CD14-positive monocyte (primary cell): Measurements from ENCODE around the gene PKP2. TPM values are rescaled to one million over a fixed set of nuclear protein-coding genes. Genes with fewer than 3 reads are reported as not detected.

ENCODE experiments used
- DNase-seq, 3 donors: peaks; one replicate each; pipeline ENCODE4 v3.0.0-alpha.2; 2011 to 2022
- H2AFZ ChIP-seq: 2 replicates; pipeline ENCODE4 v1.6.0; 2012; ENCODE audit warnings: mild to moderate bottlenecking, low read depth, low read length, inconsistent platforms; ENCODE audit not compliant: insufficient read depth, poor library complexity, severe bottlenecking
- H3K27ac ChIP-seq, 2 donors: 1 replicate in 1 of 2; 2 replicates in 1 of 2; pipeline ENCODE4 v1.5.1; 2012 to 2013; ENCODE audit warnings: low read length in 2 of 2, control low read depth in 1 of 2, inconsistent platforms in 1 of 2, low read depth in 1 of 2, mild to moderate bottlenecking in 1 of 2
- H3K27me3 ChIP-seq, 2 donors: one replicate each; pipeline versions ENCODE4 v1.6.0 to v1.6.1; 2011 to 2013; ENCODE audit warnings: low read length in 2 of 2; ENCODE audit not compliant: control insufficient read depth in 2 of 2, insufficient read depth in 2 of 2
- H3K36me3 ChIP-seq, 2 donors: replicated peaks in 1 of 2; 1 replicate in 1 of 2; 2 replicates in 1 of 2; pipeline versions ENCODE4 v1.5.1 to v1.6.1; 2012 to 2013; ENCODE audit warnings: low read length in 2 of 2, control low read depth in 1 of 2, inconsistent platforms in 1 of 2, mild to moderate bottlenecking in 1 of 2; ENCODE audit not compliant: insufficient read depth in 2 of 2, control insufficient read depth in 1 of 2
- H3K4me1 ChIP-seq, 2 donors: 1 replicate in 1 of 2; 2 replicates in 1 of 2; pipeline versions ENCODE4 v1.5.1 to v1.6.1; 2012 to 2013; ENCODE audit warnings: low read length in 2 of 2, control low read depth in 1 of 2, inconsistent platforms in 1 of 2, mild to moderate bottlenecking in 1 of 2, moderate library complexity in 1 of 2; ENCODE audit not compliant: insufficient read depth in 2 of 2, control insufficient read depth in 1 of 2
- H3K4me2 ChIP-seq: replicated peaks from 2 replicates; pipeline ENCODE3; 2012; ENCODE audit warnings: low read length, moderate library complexity, mild to moderate bottlenecking; ENCODE audit not compliant: poor library complexity, severe bottlenecking; ENCODE audit errors: extremely low read depth
- H3K4me3 ChIP-seq, 3 experiments: fragments of 200-600 bp in 1 of 3; sonication (generic) in 1 of 3; replicated peaks in 1 of 3; 1 replicate in 2 of 3; 2 replicates in 1 of 3; pipeline ENCODE4 v1.5.1; 2011 to 2013; ENCODE audit warnings: low read length in 3 of 3, mild to moderate bottlenecking in 3 of 3, control low read depth in 2 of 3, low read depth in 2 of 3, inconsistent platforms in 1 of 3, moderate library complexity in 1 of 3
- H3K79me2 ChIP-seq: 2 replicates; pipeline ENCODE4 v1.6.0; 2012; ENCODE audit warnings: mild to moderate bottlenecking, control low read depth, inconsistent platforms, low read length, moderate library complexity; ENCODE audit not compliant: insufficient read depth
- H3K9ac ChIP-seq: 2 replicates; pipeline ENCODE4 v1.6.0; 2017; ENCODE audit warnings: low read length, mild to moderate bottlenecking; ENCODE audit not compliant: insufficient read depth, poor library complexity, severe bottlenecking
- H3K9me3 ChIP-seq, 2 donors: replicated peaks in 1 of 2; 1 replicate in 1 of 2; 2 replicates in 1 of 2; pipeline versions ENCODE4 v1.5.1 to v1.6.1; 2012 to 2013; ENCODE audit warnings: low read length in 2 of 2, control low read depth in 1 of 2; ENCODE audit not compliant: control insufficient read depth in 1 of 2, insufficient read depth in 1 of 2
- H4K20me1 ChIP-seq: 2 replicates; pipeline ENCODE4 v1.6.0; 2012; ENCODE audit warnings: mild to moderate bottlenecking, low read length, control low read depth, moderate library complexity; ENCODE audit not compliant: insufficient read depth
- H3K27ac Mint-ChIP-seq, 7 donors: one replicate each; pipeline ENCODE4 v1.8.0; 2020; ENCODE audit warnings: mild to moderate bottlenecking in 7 of 7, mixed read lengths in 7 of 7, moderate library complexity in 6 of 7, inconsistent platforms in 2 of 7
- H3K27me3 Mint-ChIP-seq, 3 donors: one replicate each; pipeline ENCODE4 v1.8.0; 2021 to 2022; ENCODE audit warnings: low read depth in 3 of 3, mild to moderate bottlenecking in 3 of 3, mixed read lengths in 3 of 3, moderate library complexity in 3 of 3, inconsistent platforms in 1 of 3
- H3K36me3 Mint-ChIP-seq, 2 donors: one replicate each; pipeline ENCODE4 v1.8.0; 2020; ENCODE audit warnings: mixed read lengths in 2 of 2, inconsistent platforms in 1 of 2, mild to moderate bottlenecking in 1 of 2
- H3K4me1 Mint-ChIP-seq: one replicate; pipeline ENCODE4 v1.8.0; 2020; ENCODE audit warnings: mild to moderate bottlenecking, mixed read lengths
- H3K4me3 Mint-ChIP-seq, 2 donors: one replicate each; pipeline ENCODE4 v1.8.0; 2020; ENCODE audit warnings: mild to moderate bottlenecking in 2 of 2, mixed read lengths in 2 of 2, moderate library complexity in 1 of 2
- H3K9me3 Mint-ChIP-seq, 7 donors: one replicate each; pipeline ENCODE4 v1.8.0; 2020 to 2022; ENCODE audit warnings: mixed read lengths in 7 of 7, mild to moderate bottlenecking in 6 of 7, moderate library complexity in 6 of 7, inconsistent platforms in 2 of 7
- WGBS: methylation state at CpG from one replicate; pipeline ENCODE4 v1.1.5; 2013; ENCODE audit warnings: missing lambda C conversion rate; ENCODE audit not compliant: insufficient coverage; 5-methylcytosine and 5-hydroxymethylcytosine counted together
- intact Hi-C, 2 donors: fragments of 100-400 bp; cut with micrococcal nuclease; formaldehyde crosslinking; loops; one replicate each; pipeline versions ENCODE4 v1.15.0 to v1.15.1; 2023
- polyA plus RNA-seq, 3 donors: library from polyadenylated mRNA; depleted of rRNA in 1 of 3; unstranded in 2 of 3; stranded (reverse) in 1 of 3; fragments of 300-500 nt in 2 of 3; fragments of >200 nt in 1 of 3; fragmentation: Illumina TruSeq in 2 of 3; gene quantifications; 1 replicate in 2 of 3; 2 replicates in 1 of 3; pipeline ENCODE4 v1.2.3, GENCODE V29; 2012 to 2021
- TF ChIP-seq, protein P1 (sequence below): fragments of 200-600 bp; IDR thresholded peaks from one replicate; pipeline ENCODE4 v1.8.0; 2022; ENCODE audit warnings: antibody characterized with exemption, mild to moderate bottlenecking

The PKP2 gene
- polyA plus RNA-seq, 3 donors: 0.95 to 3.1 (median 2.9) TPM

DNA sequence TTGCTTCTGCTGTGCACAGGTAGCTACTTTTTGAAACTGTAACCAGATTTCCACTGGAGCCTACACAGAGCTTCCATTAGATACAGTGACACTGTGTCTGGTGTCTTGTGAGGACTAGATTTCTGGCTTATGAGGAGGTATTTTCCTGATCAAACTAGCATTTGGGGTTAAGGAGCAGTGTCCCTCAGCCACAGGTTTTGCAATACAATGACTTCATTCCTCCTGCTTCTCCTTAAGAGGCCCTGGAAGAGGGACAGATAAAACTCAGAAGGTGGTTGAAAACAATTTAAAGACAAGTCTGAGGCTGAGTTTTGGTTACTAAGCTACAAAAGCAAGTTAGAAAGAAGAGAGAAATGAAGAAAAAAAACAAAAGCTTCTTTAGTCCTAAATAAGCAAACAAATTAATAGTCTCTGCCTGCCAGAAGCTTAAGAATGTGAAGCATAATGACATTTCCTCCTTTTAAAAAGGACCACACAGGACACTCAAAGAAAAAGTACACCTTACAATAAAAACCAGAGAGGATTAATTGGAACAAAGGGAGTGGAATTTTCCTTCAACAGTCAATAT lies 53.0 kb downstream of the PKP2 start:
- no peaks in the 10 kb centered on the region for H3K9me3 Mint-ChIP-seq
- intact Hi-C loops: no loop called here
- no peak overlapping the region for H3K4me3 Mint-ChIP-seq
- TF ChIP-seq, protein P1, sequence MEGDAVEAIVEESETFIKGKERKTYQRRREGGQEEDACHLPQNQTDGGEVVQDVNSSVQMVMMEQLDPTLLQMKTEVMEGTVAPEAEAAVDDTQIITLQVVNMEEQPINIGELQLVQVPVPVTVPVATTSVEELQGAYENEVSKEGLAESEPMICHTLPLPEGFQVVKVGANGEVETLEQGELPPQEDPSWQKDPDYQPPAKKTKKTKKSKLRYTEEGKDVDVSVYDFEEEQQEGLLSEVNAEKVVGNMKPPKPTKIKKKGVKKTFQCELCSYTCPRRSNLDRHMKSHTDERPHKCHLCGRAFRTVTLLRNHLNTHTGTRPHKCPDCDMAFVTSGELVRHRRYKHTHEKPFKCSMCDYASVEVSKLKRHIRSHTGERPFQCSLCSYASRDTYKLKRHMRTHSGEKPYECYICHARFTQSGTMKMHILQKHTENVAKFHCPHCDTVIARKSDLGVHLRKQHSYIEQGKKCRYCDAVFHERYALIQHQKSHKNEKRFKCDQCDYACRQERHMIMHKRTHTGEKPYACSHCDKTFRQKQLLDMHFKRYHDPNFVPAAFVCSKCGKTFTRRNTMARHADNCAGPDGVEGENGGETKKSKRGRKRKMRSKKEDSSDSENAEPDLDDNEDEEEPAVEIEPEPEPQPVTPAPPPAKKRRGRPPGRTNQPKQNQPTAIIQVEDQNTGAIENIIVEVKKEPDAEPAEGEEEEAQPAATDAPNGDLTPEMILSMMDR: no peak
- peaks cover 7% of the 10 kb centered on the region for H3K4me1 Mint-ChIP-seq
- peak overlapping the region in 2 of 7 donors; percentile 38 to 61 for H3K27ac Mint-ChIP-seq
- H3K27me3 Mint-ChIP-seq: no peaks in the 10 kb centered on the region
- no peak overlapping the region for H3K4me2 ChIP-seq
- H3K36me3 Mint-ChIP-seq: peaks cover 2 to 3% of the 10 kb centered on the region in 2 donors
- H4K20me1 ChIP-seq: no peaks in the 10 kb centered on the region
- H3K9me3 ChIP-seq: no peaks in the 10 kb centered on the region
- H2AFZ ChIP-seq: no peak overlapping the region
- peaks cover 0 to 4% of the 10 kb centered on the region in 2 donors for H3K4me1 ChIP-seq
- H3K79me2 ChIP-seq: no peaks in the 10 kb centered on the region
- H3K36me3 ChIP-seq: no peaks in the 10 kb centered on the region
- H3K9ac ChIP-seq: no peak overlapping the region
- no peaks in the 10 kb centered on the region for H3K27me3 ChIP-seq
- no peak overlapping the region for H3K27ac ChIP-seq
- no peak overlapping the region for H3K4me3 ChIP-seq
- DNase-seq: no peak

DNA sequence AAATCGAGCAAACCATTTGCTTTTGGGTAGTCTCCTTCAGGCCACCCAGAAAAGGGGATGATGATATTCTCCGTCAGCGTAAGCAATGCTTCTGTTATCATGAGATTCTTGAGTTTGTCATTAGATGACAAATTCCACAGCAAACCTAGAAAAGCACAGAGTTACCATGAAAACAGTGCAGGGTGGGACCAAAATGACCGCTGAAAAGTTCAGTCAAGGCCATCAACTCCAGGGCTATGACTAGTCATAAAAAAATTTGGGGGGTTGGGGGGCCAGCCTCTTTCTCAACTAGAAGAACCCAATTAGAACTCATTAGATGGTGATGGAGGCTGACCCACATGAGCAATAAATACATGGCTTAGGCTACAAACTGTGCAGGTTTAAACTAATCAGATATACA lies 55.5 kb downstream of the PKP2 start:
- Histone ChIP-seq H3K79me2 (no peaks in the 10 kb centered on the region), H3K4me1 (peaks cover 0 to 4% of the 10 kb centered on the region in 2 donors), H2AFZ (no peak overlapping the region), H3K36me3 (no peaks in the 10 kb centered on the region), H3K27ac (no peak overlapping the region), H3K4me2 (no peak overlapping the region), H3K27me3 (no peaks in the 10 kb centered on the region), H4K20me1 (no peaks in the 10 kb centered on the region), H3K9ac (no peak overlapping the region), H3K4me3 (no peak overlapping the region), H3K9me3 (no peaks in the 10 kb centered on the region)
- peaks cover 2 to 3% of the 10 kb centered on the region in 2 donors for H3K36me3 Mint-ChIP-seq
- TF ChIP-seq, protein P1: no peak
- no peaks in the 10 kb centered on the region for H3K9me3 Mint-ChIP-seq
- intact Hi-C loops: no loop called here
- no peak overlapping the region for H3K4me3 Mint-ChIP-seq
- no peak for DNase-seq
- H3K27me3 Mint-ChIP-seq: no peaks in the 10 kb centered on the region
- H3K27ac Mint-ChIP-seq: no peak overlapping the region
- 100% methylated on average over 2 of the region's 4 CpGs for WGBS
- peaks cover 7% of the 10 kb centered on the region for H3K4me1 Mint-ChIP-seq
